K562 (cell line): Measurements from ENCODE around the gene ZNF837. TPM values are rescaled to one million over a fixed set of nuclear protein-coding genes. Genes with fewer than 3 reads are reported as not detected.

Source experiments
- CREB1 ChIP-seq, 2 experiments: sonication (generic) in 1 of 2; formaldehyde crosslinking in 1 of 2; IDR thresholded peaks; 2 replicates each; pipeline versions ENCODE4 v1.6.1 to v1.8.0; 2012 to 2022; ENCODE audit warnings: inconsistent platforms in 1 of 2, mild to moderate bottlenecking in 1 of 2, missing genetic modification reagents in 1 of 2, moderate library complexity in 1 of 2
- FOXK2 ChIP-seq, 2 experiments: fragments of 450-650 bp; IDR thresholded peaks in 1 of 2; conservative IDR thresholded peaks in 1 of 2; 2 replicates each; pipeline ENCODE4 v1.6.1; 2016; ENCODE audit warnings: low read depth in 2 of 2, mild to moderate bottlenecking in 1 of 2
- KDM4B ChIP-seq, 2 experiments: fragments of 450-650 bp in 1 of 2; sonication (generic) in 1 of 2; IDR thresholded peaks; 2 replicates each; pipeline ENCODE4 v1.6.1; 2016 to 2017; ENCODE audit warnings: borderline replicate concordance in 2 of 2, antibody characterized with exemption in 1 of 2, low read depth in 1 of 2, mild to moderate bottlenecking in 1 of 2
- MAFF ChIP-seq: IDR thresholded peaks from 2 replicates; pipeline ENCODE4 v1.6.1; 2012; ENCODE audit warnings: low read length, improper control_type of control experiment
- MAZ ChIP-seq, 2 experiments: fragments of 450-650 bp in 1 of 2; sonication (generic) in 1 of 2; formaldehyde crosslinking; IDR thresholded peaks in 1 of 2; conservative IDR thresholded peaks in 1 of 2; 2 replicates each; pipeline versions ENCODE4 v1.4.0 to v1.5.0; 2020; ENCODE audit warnings: mild to moderate bottlenecking in 1 of 2, missing genetic modification reagents in 1 of 2
- NRF1 ChIP-seq, 2 experiments: fragments of 450-650 bp; IDR thresholded peaks in 1 of 2; conservative IDR thresholded peaks in 1 of 2; 2 replicates each; pipeline ENCODE4 v1.6.1; 2014; ENCODE audit warnings: mild to moderate bottlenecking in 2 of 2
- RBM14 ChIP-seq: fragments of 200-400 bp; formaldehyde crosslinking; IDR thresholded peaks from 2 replicates; pipeline ENCODE4 v1.6.1; 2018; ENCODE audit warnings: low read depth, mild to moderate bottlenecking, low read length, moderate library complexity, borderline replicate concordance; ENCODE audit not compliant: insufficient read depth
- RFX1 ChIP-seq: fragments of 450-650 bp; IDR thresholded peaks from 2 replicates; pipeline ENCODE4 v1.6.1; 2016; ENCODE audit warnings: mild to moderate bottlenecking, moderate library complexity
- RFX5 ChIP-seq: IDR thresholded peaks from 2 replicates; pipeline ENCODE4 v1.6.1; 2011; ENCODE audit warnings: low read depth, mild to moderate bottlenecking, improper control_type of control experiment, low read length
- SIN3B ChIP-seq: fragments of 450-650 bp; IDR thresholded peaks from 2 replicates; pipeline ENCODE4 v1.6.1; 2017; ENCODE audit warnings: low read depth, mild to moderate bottlenecking, moderate library complexity
- SRSF1 ChIP-seq: fragments of 200-400 bp; formaldehyde crosslinking; IDR thresholded peaks from 2 replicates; pipeline ENCODE4 v1.6.1; 2017; ENCODE audit warnings: mild to moderate bottlenecking, low read depth, low read length, moderate library complexity
- ZBED1 ChIP-seq: IDR thresholded peaks from 2 replicates; pipeline ENCODE4 v1.6.1; 2014
- polyA plus RNA-seq, 8 experiments: library from polyadenylated mRNA; depleted of rRNA in 4 of 8; stranded (reverse) in 5 of 8; unstranded in 3 of 8; fragments of >200 nt; fragmentation: Nextera tagmentation in 2 of 8; fragmentation: Illumina TruSeq in 1 of 8; extraction: Ambion mirVana in 2 of 8; extraction: Trizol in 1 of 8; gene quantifications; 2 replicates each; pipeline versions ENCODE4 v1.2.1 to v1.2.3, GENCODE V29; 2011 to 2014; ENCODE audit warnings: inconsistent platforms in 1 of 8, missing spikeins in 1 of 8
- total RNA-seq, 7 experiments: library from RNA; depleted of rRNA in 6 of 7; stranded (reverse); fragments of >200 nt in 6 of 7; fragmentation: Illumina TruSeq in 2 of 7; extraction: Trizol in 2 of 7; gene quantifications; 2 replicates each; pipeline versions ENCODE4 v1.2.1 to v1.2.3, GENCODE V29; 2011 to 2021; ENCODE audit warnings: low replicate concordance in 1 of 7
- TF ChIP-seq, protein P1 (sequence below): fragments of 450-650 bp; IDR thresholded peaks from 2 replicates; pipeline ENCODE4 v1.6.1; 2018; ENCODE audit not compliant: partially characterized antibody
- TF ChIP-seq, protein P2 (sequence below): fragments of 250-450 bp; sonication (Bioruptor Pico); IDR thresholded peaks from 2 replicates; pipeline ENCODE4 v1.4.0; 2020; ENCODE audit warnings: mild to moderate bottlenecking, moderate library complexity
- TF ChIP-seq, protein P3 (sequence below): sonication (generic); formaldehyde crosslinking; IDR thresholded peaks from 2 replicates; pipeline ENCODE4 v1.8.0; 2022; ENCODE audit warnings: mild to moderate bottlenecking, missing genetic modification reagents, borderline replicate concordance
- TF ChIP-seq, protein P4 (sequence below): fragments of 250-450 bp; sonication (Bioruptor Pico); IDR thresholded peaks from 2 replicates; pipeline ENCODE4 v1.4.0; 2020

The ZNF837 gene
- total and polyA plus RNA-seq, 9 of the 15 experiments (the other 6 are each of a cell fraction or from before 2014, with no cell fraction given) = 0.11 to 2.1 (median 0.57) TPM; not detected in 4

DNA sequence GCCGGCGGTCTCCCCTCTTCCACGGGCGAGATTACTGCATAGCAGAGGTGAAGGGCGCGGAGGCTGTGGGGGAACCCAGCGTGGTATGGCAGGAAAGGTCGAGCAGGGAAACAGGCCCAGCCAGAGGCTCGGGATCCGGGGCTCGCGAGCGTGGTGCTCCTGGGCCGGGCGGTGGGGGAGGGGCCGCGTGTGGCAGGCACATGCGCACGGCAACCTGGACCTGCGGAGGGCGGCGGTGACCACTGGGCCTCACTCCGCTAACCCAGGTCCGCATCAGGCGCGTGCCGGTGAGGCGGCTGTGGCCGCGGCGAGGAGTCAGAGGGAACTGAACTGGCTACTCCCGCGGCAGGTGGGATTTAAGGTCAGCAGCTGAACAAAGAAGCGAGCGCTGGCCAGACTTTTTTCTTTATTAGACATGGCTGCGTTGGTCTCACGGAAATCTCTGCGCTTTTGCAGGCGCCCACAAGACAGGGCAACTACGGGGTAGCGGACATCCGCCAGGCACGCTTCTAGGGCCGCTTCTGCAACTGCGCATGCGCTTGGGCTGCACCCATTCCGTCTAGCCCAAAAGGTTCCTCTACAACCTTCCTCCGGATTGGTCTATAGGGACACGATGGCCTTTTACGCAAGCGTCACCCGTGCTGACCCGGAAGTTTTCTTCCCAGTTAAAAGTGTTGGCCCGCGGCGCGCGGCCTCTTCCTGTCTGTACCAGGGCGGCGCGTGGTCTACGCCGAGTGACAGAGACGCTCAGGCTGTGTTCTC lies 5.9 kb upstream of the ZNF837 start, which contains the start of gene RPS5 (continued):
- TF ChIP-seq CREB1 (IDR thresholded peaks at IDR 0.05) = peak; percentile 90
- peak; percentile 84 for TF ChIP-seq CREB1 (CRISPR knock-in tag; IDR thresholded peaks at IDR 0.05)
- 0 out of 2 replicates have a peak, but pooled peaks have one; percentile 64 for TF ChIP-seq SIN3B
- TF ChIP-seq NRF1 (conservative IDR thresholded peaks at IDR 0.05 in 1 of 2, IDR thresholded peaks at IDR 0.05 in 1 of 2) = peak; percentile 96 to 97
- no peak for TF ChIP-seq MAFF
- TF ChIP-seq, protein P1, sequence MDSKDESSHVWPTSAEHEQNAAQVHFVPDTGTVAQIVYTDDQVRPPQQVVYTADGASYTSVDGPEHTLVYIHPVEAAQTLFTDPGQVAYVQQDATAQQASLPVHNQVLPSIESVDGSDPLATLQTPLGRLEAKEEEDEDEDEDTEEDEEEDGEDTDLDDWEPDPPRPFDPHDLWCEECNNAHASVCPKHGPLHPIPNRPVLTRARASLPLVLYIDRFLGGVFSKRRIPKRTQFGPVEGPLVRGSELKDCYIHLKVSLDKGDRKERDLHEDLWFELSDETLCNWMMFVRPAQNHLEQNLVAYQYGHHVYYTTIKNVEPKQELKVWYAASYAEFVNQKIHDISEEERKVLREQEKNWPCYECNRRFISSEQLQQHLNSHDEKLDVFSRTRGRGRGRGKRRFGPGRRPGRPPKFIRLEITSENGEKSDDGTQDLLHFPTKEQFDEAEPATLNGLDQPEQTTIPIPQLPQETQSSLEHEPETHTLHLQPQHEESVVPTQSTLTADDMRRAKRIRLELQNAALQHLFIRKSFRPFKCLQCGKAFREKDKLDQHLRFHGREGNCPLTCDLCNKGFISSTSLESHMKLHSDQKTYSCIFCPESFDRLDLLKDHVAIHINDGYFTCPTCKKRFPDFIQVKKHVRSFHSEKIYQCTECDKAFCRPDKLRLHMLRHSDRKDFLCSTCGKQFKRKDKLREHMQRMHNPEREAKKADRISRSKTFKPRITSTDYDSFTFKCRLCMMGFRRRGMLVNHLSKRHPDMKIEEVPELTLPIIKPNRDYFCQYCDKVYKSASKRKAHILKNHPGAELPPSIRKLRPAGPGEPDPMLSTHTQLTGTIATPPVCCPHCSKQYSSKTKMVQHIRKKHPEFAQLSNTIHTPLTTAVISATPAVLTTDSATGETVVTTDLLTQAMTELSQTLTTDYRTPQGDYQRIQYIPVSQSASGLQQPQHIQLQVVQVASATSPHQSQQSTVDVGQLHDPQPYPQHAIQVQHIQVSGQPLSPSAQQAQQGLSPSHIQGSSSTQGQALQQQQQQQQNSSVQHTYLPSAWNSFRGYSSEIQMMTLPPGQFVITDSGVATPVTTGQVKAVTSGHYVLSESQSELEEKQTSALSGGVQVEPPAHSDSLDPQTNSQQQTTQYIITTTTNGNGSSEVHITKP = peak; percentile 69
- TF ChIP-seq, protein P2, sequence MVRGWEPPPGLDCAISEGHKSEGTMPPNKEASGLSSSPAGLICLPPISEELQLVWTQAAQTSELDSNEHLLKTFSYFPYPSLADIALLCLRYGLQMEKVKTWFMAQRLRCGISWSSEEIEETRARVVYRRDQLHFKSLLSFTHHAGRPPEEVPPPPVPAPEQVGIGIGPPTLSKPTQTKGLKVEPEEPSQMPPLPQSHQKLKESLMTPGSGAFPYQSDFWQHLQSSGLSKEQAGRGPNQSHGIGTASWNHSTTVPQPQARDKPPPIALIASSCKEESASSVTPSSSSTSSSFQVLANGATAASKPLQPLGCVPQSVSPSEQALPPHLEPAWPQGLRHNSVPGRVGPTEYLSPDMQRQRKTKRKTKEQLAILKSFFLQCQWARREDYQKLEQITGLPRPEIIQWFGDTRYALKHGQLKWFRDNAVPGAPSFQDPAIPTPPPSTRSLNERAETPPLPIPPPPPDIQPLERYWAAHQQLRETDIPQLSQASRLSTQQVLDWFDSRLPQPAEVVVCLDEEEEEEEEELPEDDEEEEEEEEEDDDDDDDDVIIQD (CRISPR knock-in tag) = no peak
- no peak for TF ChIP-seq RFX1
- TF ChIP-seq FOXK2 (conservative IDR thresholded peaks at IDR 0.05 in 1 of 2, IDR thresholded peaks at IDR 0.05 in 1 of 2; ENCODE audit: low read depth in 2 of 2) = peak; percentile 61 to 67
- TF ChIP-seq, protein P3, sequence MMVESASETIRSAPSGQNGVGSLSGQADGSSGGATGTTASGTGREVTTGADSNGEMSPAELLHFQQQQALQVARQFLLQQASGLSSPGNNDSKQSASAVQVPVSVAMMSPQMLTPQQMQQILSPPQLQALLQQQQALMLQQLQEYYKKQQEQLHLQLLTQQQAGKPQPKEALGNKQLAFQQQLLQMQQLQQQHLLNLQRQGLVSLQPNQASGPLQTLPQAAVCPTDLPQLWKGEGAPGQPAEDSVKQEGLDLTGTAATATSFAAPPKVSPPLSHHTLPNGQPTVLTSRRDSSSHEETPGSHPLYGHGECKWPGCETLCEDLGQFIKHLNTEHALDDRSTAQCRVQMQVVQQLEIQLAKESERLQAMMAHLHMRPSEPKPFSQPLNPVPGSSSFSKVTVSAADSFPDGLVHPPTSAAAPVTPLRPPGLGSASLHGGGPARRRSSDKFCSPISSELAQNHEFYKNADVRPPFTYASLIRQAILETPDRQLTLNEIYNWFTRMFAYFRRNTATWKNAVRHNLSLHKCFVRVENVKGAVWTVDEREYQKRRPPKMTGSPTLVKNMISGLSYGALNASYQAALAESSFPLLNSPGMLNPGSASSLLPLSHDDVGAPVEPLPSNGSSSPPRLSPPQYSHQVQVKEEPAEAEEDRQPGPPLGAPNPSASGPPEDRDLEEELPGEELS (CRISPR knock-in tag) = no peak
- TF ChIP-seq RBM14 = 0 out of 2 replicates have a peak, but pooled peaks have one; percentile 90
- TF ChIP-seq RFX5 = 0 out of 2 replicates have a peak, but pooled peaks have one; percentile 45
- no peak for TF ChIP-seq SRSF1
- no peak for TF ChIP-seq ZBED1
- TF ChIP-seq KDM4B (IDR thresholded peaks at IDR 0.05; ENCODE audit: borderline replicate concordance in 2 of 2, low read depth in 1 of 2) = peak in 1 of 2 experiments; percentile 33; a peak in 1 of 4 replicates
- TF ChIP-seq, protein P4, sequence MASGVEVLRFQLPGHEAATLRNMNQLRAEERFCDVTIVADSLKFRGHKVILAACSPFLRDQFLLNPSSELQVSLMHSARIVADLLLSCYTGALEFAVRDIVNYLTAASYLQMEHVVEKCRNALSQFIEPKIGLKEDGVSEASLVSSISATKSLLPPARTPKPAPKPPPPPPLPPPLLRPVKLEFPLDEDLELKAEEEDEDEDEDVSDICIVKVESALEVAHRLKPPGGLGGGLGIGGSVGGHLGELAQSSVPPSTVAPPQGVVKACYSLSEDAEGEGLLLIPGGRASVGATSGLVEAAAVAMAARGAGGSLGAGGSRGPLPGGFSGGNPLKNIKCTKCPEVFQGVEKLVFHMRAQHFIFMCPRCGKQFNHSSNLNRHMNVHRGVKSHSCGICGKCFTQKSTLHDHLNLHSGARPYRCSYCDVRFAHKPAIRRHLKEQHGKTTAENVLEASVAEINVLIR (CRISPR knock-in tag) = peak; percentile 70
- TF ChIP-seq MAZ (CRISPR knock-in tag; conservative IDR thresholded peaks at IDR 0.05 in 1 of 2, IDR thresholded peaks at IDR 0.05 in 1 of 2) = peak in 1 of 2 experiments; percentile 71
